Adipocyte (in vitro differentiated cells): Measurements from ENCODE around the gene TMEM140.

ENCODE experiments used
- DNase-seq: peaks from one replicate; pipeline ENCODE4 v3.0.0-alpha.2; 2015; ENCODE audit warnings: low read depth
- H3K27me3 ChIP-seq: replicated peaks from 2 replicates; pipeline ENCODE4 v1.7.0; 2013; ENCODE audit warnings: mild to moderate bottlenecking, low read length, moderate library complexity; ENCODE audit not compliant: control insufficient read depth, insufficient read depth
- H3K36me3 ChIP-seq: 2 replicates; pipeline ENCODE4 v1.7.0; 2013; ENCODE audit warnings: low read length, mild to moderate bottlenecking, moderate library complexity; ENCODE audit not compliant: control insufficient read depth, insufficient read depth, severe bottlenecking
- H3K4me1 ChIP-seq: 2 replicates; pipeline ENCODE4 v1.7.0; 2013; ENCODE audit warnings: mild to moderate bottlenecking, low read length, moderate library complexity; ENCODE audit not compliant: control insufficient read depth, insufficient read depth
- H3K4me3 ChIP-seq: 2 replicates; pipeline ENCODE4 v1.7.0; 2013; ENCODE audit warnings: mild to moderate bottlenecking, low read length, moderate library complexity
- H3K9ac ChIP-seq: 2 replicates; pipeline ENCODE4 v1.7.0; 2013; ENCODE audit warnings: mild to moderate bottlenecking, low read length, moderate library complexity
- H3K9me3 ChIP-seq: 2 replicates; pipeline ENCODE4 v1.7.0; 2013; ENCODE audit warnings: mild to moderate bottlenecking, low read length, moderate library complexity; ENCODE audit not compliant: control insufficient read depth

TMEM140 gene

GRCh38 chr7:135129579-135129978 lies 18.3 kb upstream of the TMEM140 start:
- Histone ChIP-seq H3K4me1 (no peaks in the 10 kb centered on the region), H3K4me3 (no peak overlapping the region), H3K9me3 (peaks cover 11% of the 10 kb centered on the region), H3K27me3 (no peaks in the 10 kb centered on the region), H3K9ac (no peak overlapping the region), H3K36me3 (no peaks in the 10 kb centered on the region)
- no peak for DNase-seq

GRCh38 chr7:135143885-135144668 lies 3.8 kb upstream of the TMEM140 start:
- no peak for DNase-seq
- peaks cover 16% of the 10 kb centered on the region for H3K4me1 ChIP-seq
- no peaks in the 10 kb centered on the region for H3K27me3 ChIP-seq
- no peak overlapping the region for H3K9ac ChIP-seq
- H3K4me3 ChIP-seq = no peak overlapping the region
- no peaks in the 10 kb centered on the region for H3K9me3 ChIP-seq
- H3K36me3 ChIP-seq = no peaks in the 10 kb centered on the region

- peaks cover 30% of the 10 kb centered on the region for H3K4me1 ChIP-seq
- H3K9ac ChIP-seq = peak overlapping the region; percentile 92
- H3K36me3 ChIP-seq = peaks cover 15% of the 10 kb centered on the region
- H3K27me3 ChIP-seq = no peaks in the 10 kb centered on the region
- H3K4me3 ChIP-seq = peak overlapping the region; percentile 83
- DNase-seq = peak; percentile 12
- H3K9me3 ChIP-seq = no peaks in the 10 kb centered on the region
These were observed 452 bp upstream of the TMEM140 start for GRCh38 chr7:135147341-135147898.

- H3K27me3 ChIP-seq = no peaks in the 10 kb centered on the region
- peak overlapping the region; percentile 83 for H3K4me3 ChIP-seq
- H3K4me1 ChIP-seq = peaks cover 30% of the 10 kb centered on the region
- peaks cover 6% of the 10 kb centered on the region for H3K9me3 ChIP-seq
- H3K9ac ChIP-seq = peak overlapping the region; percentile 92
- H3K36me3 ChIP-seq = peaks cover 25% of the 10 kb centered on the region
- DNase-seq = no peak
These were observed 2.4 kb downstream of the TMEM140 start for GRCh38 chr7:135150072-135150782.

GRCh38 chr7:135151132-135151531 lies 3.3 kb downstream of the TMEM140 start:
- peaks cover 13% of the 10 kb centered on the region for H3K9me3 ChIP-seq
- H3K4me1 ChIP-seq = peaks cover 25% of the 10 kb centered on the region
- H3K9ac ChIP-seq = no peak overlapping the region
- H3K36me3 ChIP-seq = peaks cover 25% of the 10 kb centered on the region
- no peaks in the 10 kb centered on the region for H3K27me3 ChIP-seq
- DNase-seq = no peak
- H3K4me3 ChIP-seq = peak overlapping the region; percentile 83

- no peak for DNase-seq
- H3K36me3 ChIP-seq = peaks cover 26% of the 10 kb centered on the region
- H3K4me3 ChIP-seq = peak overlapping the region; percentile 29
- peaks cover 22% of the 10 kb centered on the region for H3K4me1 ChIP-seq
- H3K9me3 ChIP-seq = peaks cover 17% of the 10 kb centered on the region
- no peaks in the 10 kb centered on the region for H3K27me3 ChIP-seq
- no peak overlapping the region for H3K9ac ChIP-seq
These were observed 3.7 kb downstream of the TMEM140 start for GRCh38 chr7:135151533-135151932.

GRCh38 chr7:135152442-135152841 lies 4.6 kb downstream of the TMEM140 start:
- Histone ChIP-seq H3K27me3 (no peaks in the 10 kb centered on the region), H3K9me3 (peaks cover 22% of the 10 kb centered on the region), H3K9ac (no peak overlapping the region), H3K36me3 (peaks cover 35% of the 10 kb centered on the region), H3K4me3 (no peak overlapping the region), H3K4me1 (peaks cover 15% of the 10 kb centered on the region)
- DNase-seq = no peak

DNA sequence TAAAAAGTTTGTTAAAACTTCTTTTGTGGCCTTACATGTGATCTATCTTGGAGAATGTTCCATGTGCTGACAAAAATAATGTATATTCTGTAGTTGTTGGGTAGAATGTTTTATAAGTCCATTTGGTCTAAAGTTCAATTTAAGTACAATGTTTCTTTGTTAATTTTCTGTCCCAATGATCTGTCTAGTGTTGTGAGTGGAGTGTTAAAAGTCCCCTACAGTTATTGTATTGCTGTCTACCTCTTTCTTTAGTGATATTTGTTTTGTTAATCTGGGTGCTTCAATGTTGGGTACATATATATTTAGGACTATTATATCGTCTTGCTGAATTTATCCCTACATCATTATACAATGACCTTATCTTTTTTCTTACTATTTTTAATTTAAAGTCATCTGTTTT lies 6.9 kb downstream of the TMEM140 start:
- Histone ChIP-seq H3K36me3 (peaks cover 42% of the 10 kb centered on the region), H3K9ac (no peak overlapping the region), H3K9me3 (peaks cover 22% of the 10 kb centered on the region), H3K4me1 (peaks cover 31% of the 10 kb centered on the region), H3K27me3 (no peaks in the 10 kb centered on the region), H3K4me3 (no peak overlapping the region)
- DNase-seq = no peak

DNA sequence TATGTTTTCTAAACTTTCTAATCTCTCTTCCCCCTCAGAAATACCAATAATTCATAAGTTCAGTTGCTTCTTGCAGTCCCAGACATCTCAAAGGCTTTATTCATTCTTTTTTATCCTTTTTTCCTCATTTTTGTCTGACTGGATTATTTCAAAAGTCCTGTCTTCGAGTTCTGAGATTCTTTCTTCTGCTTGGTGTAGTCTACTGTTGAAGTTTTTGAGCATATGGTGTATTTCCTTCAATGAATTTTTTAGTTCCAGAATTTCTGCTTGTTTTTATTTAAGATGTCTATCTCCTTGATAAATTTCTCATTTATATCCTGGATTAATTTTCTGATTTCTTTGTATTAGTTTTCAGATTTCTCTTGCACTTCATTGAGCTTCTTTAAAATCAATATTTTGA lies 8.4 kb downstream of the TMEM140 start:
- Histone ChIP-seq H3K9me3 (peaks cover 22% of the 10 kb centered on the region), H3K36me3 (peaks cover 42% of the 10 kb centered on the region), H3K27me3 (no peaks in the 10 kb centered on the region), H3K9ac (no peak overlapping the region), H3K4me3 (no peak overlapping the region), H3K4me1 (peaks cover 39% of the 10 kb centered on the region)
- DNase-seq = no peak

- H3K9me3 ChIP-seq = peaks cover 22% of the 10 kb centered on the region
- no peak for DNase-seq
These were observed 10.3 kb downstream of the TMEM140 start for GRCh38 chr7:135158141-135158655.

GRCh38 chr7:135158874-135159273 lies 11.0 kb downstream of the TMEM140 start:
- Histone ChIP-seq H3K9me3 (peaks cover 16% of the 10 kb centered on the region), H3K4me1 (peaks cover 43% of the 10 kb centered on the region), H3K4me3 (peak overlapping the region; percentile 18), H3K27me3 (no peaks in the 10 kb centered on the region), H3K36me3 (peaks cover 32% of the 10 kb centered on the region), H3K9ac (no peak overlapping the region)
- no peak for DNase-seq

More at GRCh38 chr7:135158141-135158655, 10.3 kb downstream of the TMEM140 start:
- Histone ChIP-seq H3K27me3 (no peaks in the 10 kb centered on the region), H3K9ac (no peak overlapping the region), H3K4me1 (peaks cover 38% of the 10 kb centered on the region), H3K36me3 (peaks cover 37% of the 10 kb centered on the region), H3K4me3 (no peak overlapping the region)
